ENCODE data around the gene KDM1B.

DNA sequence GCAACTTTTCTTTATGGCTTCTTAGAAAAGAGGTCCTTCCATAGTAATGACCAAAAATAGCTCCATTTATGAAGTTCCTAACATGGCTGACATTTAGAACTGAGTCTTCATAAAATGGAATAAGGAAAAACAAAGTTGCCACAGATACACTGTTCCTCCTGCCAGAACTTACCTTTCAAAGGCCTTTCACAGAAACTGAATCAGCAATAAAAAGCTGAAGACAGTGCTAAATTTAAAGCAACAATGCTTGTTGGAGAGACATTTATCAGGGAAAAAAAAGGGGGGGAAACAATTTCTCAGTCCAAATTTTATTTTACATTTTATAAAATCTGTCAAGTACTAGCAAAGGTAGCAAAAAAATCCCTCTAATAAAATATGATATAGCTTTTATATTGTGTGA is 91.8 kb downstream of the KDM1B start:
- TF ChIP-seq, protein P1, sequence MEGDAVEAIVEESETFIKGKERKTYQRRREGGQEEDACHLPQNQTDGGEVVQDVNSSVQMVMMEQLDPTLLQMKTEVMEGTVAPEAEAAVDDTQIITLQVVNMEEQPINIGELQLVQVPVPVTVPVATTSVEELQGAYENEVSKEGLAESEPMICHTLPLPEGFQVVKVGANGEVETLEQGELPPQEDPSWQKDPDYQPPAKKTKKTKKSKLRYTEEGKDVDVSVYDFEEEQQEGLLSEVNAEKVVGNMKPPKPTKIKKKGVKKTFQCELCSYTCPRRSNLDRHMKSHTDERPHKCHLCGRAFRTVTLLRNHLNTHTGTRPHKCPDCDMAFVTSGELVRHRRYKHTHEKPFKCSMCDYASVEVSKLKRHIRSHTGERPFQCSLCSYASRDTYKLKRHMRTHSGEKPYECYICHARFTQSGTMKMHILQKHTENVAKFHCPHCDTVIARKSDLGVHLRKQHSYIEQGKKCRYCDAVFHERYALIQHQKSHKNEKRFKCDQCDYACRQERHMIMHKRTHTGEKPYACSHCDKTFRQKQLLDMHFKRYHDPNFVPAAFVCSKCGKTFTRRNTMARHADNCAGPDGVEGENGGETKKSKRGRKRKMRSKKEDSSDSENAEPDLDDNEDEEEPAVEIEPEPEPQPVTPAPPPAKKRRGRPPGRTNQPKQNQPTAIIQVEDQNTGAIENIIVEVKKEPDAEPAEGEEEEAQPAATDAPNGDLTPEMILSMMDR (IDR thresholded peaks at IDR 0.05), result no peak
- TF ChIP-seq POLR2A (IDR thresholded peaks at IDR 0.05), result no peak
- no peak for TF ChIP-seq POLR2AphosphoS5 (IDR thresholded peaks at IDR 0.05)

Measured in prostate gland (tissue), 2 donors.